GM20000 (cell line): ENCODE data around the gene MCF2L.

Source experiments
- DNase-seq: peaks from one replicate; pipeline ENCODE4 v3.0.0; 2012; ENCODE audit warnings: low spot score
- CTCF ChIP-seq: IDR thresholded peaks from 2 replicates; pipeline ENCODE4 v1.5.1; 2012; ENCODE audit warnings: mild to moderate bottlenecking, control low read depth; ENCODE audit errors: extremely low read depth, missing control alignments

MCF2L gene

GRCh38 chr13:113062691-113063090, 93.7 kb downstream of the MCF2L start:
- DNase-seq = no peak
- no peak for TF ChIP-seq CTCF

GRCh38 chr13:113063091-113063491, 94.1 kb downstream of the MCF2L start:
- TF ChIP-seq CTCF = no peak
- no peak for DNase-seq

GRCh38 chr13:113064000-113064533, 95.1 kb downstream of the MCF2L start:
- TF ChIP-seq CTCF = no peak

GRCh38 chr13:113064534-113065405, 95.8 kb downstream of the MCF2L start:
- no peak for TF ChIP-seq CTCF
- DNase-seq = no peak

More at GRCh38 chr13:113064000-113064533, 95.1 kb downstream of the MCF2L start:
- no peak for DNase-seq

GRCh38 chr13:113065406-113066141, 96.6 kb downstream of the MCF2L start:
- DNase-seq = no peak
- TF ChIP-seq CTCF = no peak

- DNase-seq = no peak
- no peak for TF ChIP-seq CTCF
Measured at GRCh38 chr13:113066142-113066455, 97.1 kb downstream of the MCF2L start.

- DNase-seq = no peak
- no peak for TF ChIP-seq CTCF
Measured at GRCh38 chr13:113066746-113067145, 97.7 kb downstream of the MCF2L start.
